ENCODE measurements around the gene DCLK1.
"Not testable (repeated sequence)": the region's sequence is repeated elsewhere in the genome, so short reads cannot be mapped to it uniquely, and the experiment has no call there.

Gene DCLK1

DNA sequence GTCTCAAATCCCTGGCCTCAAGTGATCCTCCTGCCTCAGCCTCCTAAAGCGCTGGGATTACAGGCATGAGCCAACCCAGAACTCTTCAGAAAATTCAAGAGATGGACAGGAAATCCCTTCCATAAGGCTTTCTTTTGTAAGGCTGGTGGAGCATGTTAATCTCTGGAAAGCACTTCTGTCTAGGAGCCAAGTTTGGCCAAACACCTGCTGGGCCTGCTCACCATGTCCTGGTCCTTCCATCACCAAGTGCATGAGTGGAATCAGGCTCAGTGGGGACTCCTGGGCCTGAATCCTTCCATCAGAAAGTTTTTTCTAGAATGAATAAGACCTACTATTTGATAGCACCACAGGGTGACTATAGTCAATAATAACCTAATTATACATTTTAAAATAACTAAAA, 148.0 kb downstream of the DCLK1 start:
- no peak for DNase-seq

DNA sequence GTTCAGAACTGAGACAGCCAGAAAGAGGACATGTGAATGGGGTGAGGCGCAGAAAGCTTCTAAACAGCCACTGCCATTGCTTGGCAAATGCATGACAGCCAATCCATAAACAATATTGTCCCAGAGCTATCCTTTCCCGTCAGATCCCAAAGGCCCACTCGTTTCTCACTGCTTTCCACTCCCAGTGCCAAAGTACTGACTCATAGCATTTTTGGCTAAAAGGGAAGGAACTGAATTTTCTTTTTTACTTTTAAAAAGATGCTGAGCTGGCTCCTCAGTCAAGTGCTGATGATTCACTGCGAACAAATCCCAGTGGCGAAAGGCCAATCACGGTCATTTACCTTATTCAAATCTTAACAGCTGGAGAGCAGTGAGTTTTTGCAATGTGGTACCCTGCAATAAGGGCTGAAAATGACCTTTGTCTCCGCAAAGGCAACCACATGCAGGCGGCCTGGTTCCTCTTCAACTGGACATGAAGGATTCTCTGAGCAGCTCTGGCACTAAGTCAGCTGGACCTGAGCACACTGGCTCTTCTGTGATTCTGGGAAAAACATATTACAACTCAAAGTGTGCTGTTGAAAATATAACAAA, 151.7 kb downstream of the DCLK1 start:
- DNase-seq, result no peak

DNA sequence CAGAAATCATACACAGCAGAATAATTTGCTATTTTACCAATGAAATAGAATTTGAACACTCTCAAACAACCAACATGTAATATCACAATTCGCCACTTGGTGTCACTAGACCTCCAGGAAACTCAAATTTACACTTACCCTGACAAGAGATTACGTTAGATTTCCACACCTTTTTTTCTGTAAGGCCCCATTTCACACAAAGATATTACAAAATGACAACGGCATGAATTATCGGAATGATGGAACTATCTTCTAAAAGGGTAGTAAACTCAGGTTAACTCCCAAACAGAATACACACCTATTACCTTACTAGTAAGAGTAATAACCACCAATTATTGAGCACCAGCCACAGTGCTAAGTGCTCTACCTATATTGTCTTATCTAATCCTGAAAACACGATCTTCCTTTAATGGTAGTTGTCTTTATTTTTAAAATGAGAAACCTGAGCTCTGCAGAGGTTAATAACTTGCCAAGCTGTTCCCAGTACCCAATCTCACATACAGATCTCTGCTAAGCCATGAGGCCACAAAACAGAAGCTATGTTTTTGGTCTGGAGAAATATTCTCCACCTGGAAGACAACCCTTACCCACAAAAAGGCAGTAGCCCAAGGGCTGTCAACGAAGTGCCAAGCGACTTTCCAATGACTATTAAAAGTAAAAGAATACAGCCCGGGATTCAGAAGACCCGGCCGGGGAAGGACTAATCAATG, 152.4 kb downstream of the DCLK1 start:
- DNase-seq, result no peak

DNA sequence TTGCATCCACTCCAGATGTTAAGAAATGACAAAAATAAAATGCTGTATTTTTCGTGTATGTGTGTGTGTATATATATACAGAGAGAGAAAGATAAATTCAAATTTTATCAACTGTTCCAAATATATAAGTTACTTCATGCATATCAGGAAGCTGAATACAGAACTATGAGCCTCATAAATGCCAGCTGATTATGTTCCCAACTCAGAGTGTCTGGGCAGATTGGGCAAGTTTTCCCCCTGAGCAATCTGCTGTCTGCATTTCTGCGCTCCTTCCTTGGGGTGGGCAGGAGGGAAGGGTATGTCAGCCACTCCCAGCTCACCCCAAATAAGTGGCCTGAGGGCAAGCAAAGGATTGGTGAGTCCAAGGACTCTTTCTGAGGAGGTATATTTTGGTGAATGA, 154.1 kb downstream of the DCLK1 start:
- no peak for DNase-seq

DNA sequence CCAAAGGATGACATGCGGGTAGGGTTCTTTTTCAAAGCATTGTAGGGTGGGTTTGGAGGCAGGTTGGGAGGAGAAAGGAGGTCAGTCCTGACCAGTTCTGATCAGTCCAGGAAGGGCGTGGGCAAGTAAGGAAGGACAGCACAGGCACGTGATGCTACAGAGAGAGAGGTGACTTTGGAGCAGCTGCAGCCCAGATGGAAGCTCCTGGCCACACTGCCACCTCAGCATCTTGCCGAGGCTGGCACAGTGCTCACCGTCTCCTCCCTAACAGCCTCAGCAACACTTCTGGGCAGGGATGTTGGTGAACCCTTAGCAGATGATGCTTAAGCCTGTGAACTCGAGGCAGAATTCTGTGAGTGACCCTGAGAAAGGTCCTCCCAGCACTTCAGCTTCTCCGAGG, 155.1 kb downstream of the DCLK1 start:
- no peak for DNase-seq

DNA sequence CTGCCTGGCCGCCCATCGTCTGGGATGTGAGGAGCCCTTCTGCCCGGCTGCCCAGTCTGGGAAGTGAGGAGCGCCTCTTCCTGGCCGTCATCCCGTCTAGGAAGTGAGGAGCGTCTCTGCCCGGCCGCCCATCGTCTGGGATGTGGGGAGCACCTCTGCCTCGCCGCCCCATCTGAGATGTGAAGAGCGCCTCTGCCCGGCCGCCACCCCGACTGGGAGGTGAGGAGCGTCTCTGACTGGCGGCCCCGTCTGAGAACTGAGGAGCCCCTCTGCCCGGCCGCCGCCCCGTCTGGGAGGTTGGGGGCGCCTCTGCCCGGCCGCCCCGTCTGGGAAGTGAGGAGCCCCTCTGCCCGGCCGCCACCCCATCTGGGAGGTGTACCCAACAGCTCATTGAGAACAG, 164.2 kb downstream of the DCLK1 start:
- not testable (repeated sequence) for DNase-seq

DNA sequence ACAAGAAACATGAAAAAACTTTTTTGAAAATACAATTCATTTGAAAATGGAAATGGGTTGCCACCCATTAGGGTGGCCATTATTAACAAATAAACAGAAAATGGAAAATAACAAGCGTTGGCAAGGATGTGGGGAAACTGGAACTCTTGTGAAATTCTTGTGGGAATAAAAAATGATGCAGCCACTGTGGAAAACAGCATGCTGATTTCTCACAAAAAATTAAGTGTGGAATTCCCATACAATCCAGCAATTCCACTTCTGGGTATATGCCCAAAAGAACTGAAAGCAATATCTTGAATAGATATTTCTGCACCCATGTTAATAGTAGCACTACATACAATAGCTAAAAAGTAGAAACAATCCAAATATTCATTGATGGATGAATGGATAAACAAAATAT, 165.2 kb downstream of the DCLK1 start:
- no peak for DNase-seq

DNA sequence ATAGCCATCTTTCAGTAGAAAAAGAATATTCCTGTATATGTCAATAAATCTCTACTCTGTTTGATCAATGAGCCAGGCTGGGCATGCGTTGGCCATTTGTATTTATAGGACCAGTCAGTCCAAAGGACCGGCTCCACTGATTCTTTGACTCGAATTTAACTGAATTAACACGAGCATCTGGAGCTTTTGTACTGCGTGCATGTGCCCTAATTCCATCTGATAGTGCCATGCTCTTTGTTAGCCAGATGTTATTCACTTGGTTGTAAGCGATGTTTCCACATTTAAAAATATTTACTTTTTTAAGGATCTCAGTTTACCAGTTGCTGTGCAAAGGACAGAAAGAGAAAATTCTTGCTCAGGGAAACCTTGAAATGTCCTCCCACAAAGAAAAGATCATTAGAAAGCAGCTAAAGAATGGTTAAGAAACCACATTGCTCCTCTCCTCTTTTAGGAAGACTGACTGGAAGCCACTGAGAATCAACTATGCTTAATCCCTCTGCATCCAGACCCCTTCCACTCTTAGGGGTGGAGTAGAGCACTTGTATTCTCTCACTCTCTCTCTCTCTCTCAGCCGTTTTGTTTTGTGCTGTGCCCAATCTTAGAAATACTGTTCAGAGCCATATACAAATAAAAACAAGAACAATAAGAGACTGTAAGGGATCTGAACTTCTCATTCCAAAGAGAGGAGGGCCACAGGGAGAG, 165.8 kb downstream of the DCLK1 start:
- no peak for DNase-seq

DNA sequence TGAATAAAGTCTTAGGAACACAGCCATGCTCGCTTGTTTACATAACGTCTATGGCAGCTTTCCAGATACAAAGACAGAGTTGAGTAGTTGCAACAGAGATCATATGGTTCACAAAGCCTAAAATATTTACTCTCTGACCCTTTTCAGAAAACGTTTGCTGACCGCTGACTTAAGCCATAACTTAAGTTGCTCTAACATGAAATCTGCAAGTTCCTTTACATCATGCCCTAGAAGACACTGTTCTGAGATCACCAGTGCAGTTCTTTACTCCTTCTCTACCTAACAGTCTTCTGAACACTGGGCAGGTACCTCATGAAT, 166.4 kb downstream of the DCLK1 start:
- no peak for DNase-seq

DNA sequence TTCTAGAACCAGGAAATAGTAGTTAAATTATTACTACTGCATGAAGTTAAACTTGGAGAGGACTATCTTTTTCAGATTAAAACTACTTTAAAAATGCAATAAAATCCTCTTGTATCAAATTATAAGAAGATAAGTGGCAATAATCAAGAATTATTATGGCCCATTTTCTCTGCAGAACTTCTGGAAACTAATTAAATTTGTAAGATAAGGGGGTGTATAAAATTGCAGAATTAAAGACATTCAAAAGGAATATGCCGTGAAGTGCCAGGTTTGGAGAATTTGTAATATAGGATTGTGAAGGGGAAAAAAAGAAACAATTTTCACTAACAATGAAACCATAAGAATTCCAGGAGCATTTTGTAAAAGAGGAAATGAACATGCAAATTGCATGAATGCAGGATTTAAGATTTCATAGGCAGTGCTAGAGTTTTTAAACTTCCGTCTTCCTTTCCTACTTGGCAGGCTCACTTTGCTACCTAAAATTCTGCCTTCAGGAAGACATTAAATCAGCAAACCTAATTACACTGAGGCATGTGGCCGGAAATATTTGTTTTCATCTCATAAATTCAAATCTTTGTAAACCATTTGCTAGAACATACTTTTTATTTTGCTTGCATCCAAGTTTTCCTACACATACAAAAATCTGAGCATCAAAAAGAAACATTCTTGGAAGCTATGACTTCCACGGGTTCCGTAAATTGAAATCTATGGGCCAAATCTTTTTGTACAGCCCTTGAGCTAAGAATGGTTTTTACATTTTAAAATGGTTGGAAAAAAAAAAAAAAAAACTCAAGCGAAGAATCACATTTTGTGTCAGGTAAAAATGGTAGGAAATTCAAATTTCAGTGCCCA, 166.9 kb downstream of the DCLK1 start:
- no peak for DNase-seq

DNA sequence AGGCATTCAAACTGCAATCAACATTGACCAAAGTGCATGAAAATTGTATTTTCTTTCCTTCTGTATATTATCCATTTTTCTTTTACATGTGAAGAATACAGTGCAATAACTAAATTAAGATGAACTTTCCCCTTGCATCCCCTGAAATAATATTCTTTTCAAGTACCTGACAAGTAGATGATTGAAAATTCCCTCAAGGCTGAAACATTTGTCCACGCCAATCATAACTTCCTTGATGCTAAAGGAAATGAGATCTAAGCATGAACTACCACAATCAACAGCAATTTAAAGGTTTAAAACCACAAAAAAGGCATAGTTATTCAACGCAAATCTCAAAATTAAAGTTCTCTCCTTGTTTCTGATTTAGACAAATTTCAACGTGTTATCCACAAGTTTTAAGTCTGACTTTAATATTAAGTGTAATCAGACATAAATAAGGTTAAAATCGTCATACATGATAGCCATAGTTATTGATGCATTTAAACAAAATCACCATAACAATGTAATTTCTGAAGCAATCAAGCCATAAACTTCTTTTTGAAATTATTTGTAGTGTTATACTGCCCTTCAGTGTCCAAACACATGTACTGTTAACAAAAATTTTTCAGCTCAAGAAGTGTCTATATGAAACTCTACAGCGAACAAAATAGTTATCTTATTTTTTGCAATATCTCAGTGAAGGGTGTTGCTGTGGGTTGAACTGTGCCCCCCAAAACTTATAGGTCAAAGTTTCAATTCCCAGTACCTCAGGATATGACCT, 169.5 kb downstream of the DCLK1 start:
- DNase-seq, result no peak

DNA sequence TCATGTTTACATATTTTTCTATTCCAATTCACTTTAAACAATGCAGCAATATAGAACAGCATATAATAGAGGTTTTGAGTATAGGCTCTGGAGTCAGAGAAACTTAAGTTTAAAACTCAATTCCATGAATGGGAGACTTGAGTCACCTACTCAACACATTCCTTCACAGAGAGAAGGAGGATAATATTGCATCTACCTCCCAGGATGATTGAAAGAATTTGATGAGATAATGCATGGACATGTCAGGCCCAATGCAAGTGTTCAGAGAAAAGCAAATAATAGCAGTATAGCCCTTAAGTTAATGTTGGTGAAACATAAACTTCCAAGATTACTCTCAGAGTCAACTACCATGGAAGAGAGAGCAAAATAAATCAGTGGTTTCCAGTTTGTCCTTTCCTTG, 170.2 kb downstream of the DCLK1 start:
- DNase-seq, result no peak

DNA sequence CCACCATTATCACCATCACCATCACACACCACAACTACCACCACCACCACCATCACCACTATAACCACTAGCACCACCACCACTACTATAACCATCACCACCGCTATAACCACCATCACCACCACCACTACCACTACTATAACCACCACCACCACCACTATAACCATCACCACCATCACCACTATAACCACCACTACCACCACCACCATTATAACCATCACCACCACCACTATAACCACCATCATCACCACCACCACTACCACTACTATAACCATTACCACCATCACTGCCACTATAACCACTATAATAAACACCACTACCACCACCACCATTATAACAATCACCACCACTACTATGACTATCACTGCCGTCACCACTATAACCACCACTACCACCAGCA, 173.2 kb downstream of the DCLK1 start:
- no peak for DNase-seq

DNA sequence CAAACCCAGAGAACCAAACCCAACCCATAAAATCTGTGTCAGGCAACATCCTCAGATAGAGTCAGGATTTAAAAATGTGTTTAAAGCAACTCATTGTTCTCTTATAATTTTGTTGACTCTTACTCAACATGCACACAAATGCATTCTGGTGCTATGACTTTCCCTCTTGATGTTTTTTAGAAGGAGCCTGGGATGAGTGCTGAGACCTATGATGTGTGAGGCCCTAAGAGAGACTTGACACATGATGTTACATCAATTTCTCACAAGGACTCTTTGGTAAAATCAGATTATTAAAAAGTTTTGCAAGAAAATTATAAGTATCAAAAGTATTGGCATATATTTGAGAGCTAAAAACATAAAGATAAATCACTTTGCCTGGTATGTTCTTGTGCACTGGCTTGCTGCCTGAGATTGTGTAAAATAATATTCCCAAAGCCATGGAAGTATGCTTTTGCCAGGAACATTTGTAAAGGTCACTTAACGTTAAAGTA, 173.9 kb downstream of the DCLK1 start:
- no peak for DNase-seq

DNA sequence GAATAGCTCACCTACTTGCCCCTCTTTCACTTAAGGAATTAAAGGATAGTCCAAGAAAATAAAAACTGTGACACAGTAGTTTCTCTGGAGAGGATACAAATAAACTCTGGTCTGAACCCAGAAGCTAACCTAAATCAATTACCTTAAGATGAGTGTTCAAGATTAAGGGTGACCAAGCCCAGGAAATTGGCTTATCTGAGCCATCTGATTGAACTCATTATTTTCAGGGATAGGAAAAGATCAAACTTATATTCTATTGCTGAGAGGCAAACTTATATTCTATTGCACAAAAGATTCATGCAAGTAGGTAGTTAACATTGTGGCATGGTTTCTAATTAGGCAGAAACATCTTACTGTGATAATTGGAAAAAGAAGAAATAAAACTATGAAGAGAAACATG, 175.1 kb downstream of the DCLK1 start:
- no peak for DNase-seq

DNA sequence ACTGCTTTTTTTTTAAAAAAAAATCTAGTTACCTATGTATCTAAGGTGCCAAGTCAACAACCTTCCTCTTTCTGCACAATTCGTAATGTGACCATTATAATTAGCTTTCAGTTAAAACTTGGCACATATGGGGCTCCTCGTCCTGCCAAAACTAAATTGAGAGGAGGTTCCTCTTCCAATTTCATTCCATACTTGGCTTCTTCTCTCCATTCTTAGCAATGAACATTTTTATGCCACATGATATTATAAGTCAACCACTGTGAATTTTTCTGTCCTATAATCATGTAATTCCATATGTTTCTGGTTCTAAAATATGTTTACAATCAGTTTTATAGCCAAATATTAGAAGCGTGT, 177.0 kb downstream of the DCLK1 start:
- no peak for DNase-seq

DNA sequence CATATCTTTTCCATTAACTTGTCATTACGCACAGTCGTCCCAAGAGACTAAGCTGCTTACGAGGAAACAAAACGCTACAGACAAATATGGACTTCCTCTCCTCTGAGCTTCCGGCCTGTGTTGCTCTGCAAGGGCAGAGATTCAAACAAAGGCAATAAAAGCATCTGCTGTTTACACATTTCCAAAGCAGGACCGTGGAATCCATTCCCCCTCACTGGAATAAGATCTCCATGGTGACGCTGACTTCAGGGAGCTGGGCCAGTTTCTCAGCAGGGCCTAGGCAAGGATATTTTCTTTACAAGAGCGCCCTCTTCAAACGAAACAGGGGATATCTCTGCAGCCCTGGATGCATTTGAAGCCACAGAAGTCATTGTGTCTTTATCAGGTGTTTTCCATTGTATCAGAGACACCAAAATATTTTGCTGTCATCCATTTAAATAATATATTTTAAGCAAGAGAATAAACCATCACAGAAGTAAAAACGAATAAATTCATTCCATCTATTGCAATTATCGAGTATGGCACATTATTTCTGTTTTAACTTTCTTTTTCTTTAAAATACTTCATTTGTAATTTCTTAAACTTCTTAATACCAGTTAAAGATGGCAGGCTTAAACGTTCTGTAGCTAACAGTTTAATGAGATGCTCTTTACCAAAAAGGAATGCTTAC, 177.5 kb downstream of the DCLK1 start:
- no peak for DNase-seq

DNA sequence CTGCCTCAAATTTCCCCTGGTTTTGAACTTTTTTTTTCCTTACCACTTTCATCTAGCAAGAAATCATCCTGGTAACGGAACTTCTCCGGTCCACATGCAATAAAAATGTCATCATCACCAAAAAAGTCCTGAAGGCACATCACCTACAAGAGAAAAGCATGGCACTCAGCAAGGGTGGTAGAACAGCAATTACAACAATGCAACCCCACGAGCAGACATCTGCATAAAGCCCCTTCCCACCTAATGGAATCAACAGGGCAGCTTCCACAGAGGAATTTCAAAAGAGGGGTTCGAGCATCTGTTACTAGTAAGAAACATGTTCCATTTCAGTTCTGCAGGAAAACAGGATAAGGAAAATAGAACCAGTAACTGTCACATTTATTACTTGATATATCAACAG, 183.9 kb downstream of the DCLK1 start:
- no peak for DNase-seq

DNA sequence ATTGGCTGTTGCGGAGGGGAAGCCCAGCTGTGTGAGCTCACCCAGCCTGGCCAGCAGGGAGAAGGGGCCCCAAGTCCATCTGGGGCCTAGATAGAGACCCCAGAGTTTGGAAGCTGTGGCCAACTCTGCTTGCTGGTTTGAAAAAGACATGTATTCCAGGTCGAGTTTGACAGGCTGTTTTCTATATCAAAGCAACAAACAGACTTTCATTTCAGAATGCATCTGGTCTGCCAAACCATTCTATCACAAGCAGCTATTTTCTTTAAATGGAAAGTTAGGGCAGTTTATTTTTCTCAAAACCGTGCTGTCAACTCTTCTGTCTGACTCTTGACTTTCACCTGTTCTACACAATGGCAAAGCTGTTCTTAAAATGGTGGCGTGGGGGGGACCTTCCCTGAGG, 185.8 kb downstream of the DCLK1 start:
- DNase-seq, result no peak

DNA sequence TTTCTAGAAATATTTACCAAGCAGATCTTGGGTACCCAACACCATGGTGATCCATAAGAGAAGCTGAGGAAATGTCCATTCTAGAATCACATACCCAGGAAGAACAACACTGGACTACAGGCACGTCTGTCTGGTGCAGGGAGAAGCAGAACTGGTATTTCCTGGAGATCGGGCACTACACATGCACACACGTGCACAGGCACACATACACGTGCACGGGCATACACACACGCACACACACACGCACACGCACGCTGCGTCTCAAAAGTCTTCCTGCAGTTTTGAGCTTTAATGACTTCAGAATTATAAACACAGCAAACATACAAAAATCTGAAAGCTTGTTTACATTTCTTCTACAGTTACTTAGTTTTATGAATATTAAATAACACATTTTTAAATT, 189.8 kb downstream of the DCLK1 start:
- no peak for DNase-seq

DNA sequence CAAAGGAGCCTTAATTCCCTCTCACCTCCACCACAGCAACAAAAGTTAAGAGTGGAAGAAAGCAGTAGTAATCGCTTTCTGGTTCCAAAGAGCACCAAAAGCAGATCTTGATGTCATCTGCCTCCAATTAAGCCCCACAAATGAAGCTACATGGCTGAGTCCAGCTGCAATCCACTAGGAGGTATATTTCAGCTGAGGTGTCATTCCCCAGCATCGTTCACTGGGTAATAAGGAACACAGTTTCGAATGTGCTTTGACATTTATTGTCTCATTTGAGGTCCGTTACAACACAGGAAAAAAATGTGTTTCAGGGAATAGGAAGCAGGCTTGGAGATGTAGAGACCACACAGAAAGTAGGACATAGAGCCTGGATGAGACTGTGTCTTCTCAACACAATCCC, 190.4 kb downstream of the DCLK1 start:
- DNase-seq, result no peak

DNA sequence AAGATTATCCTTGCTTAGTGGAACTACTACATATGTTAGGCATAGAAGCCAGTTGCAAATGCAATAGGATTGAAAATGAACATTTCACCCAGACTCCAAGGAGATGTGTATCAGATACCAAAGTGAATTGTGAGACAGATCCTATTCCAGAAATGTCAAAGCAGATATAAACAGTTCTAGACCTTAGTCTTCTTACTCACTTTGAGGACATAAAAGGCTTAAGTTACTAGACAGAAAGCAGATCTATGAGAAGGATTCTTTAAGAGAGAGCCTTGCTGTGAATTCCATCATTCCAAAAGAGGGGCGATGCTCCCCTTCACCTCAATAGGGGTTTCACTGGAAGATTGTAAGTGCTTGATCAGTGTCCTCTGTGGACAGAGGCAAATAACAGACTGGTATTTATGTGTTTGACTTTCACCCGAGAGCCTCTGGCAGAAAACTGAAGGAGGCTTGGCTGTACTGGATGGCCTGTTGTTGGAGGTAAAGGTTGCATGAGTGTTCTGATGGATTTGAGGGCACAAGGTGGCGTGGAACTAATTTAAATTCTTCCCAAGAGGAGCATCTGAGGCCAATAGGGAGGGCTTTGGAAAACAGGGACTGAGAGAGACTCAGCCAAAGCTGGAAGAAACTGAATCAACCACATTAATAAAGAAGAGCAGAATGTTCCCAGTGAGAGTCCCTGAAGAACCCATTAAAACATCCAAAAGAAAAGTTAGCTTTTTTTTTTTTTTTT, 194.8 kb downstream of the DCLK1 start:
- no peak for DNase-seq

Data from CD4-positive, alpha-beta T cell treated with Interferon gamma for 1 hour (primary cell).